SK-N-SH treated with all-trans-retinoic acid at 6 μM for 48 hours (cell line): ENCODE measurements around the gene NTN3.

Experiments used
- ATAC-seq: fragments of 200-7000 bp; cut with Tn5 transposase; 3 replicates; pipeline ENCODE4 v1.9.1; 2020; ENCODE audit warnings: mild to moderate bottlenecking, moderate library complexity
- ARNTL ChIP-seq: fragments of 450-650 bp; formaldehyde crosslinking; IDR thresholded peaks from 2 replicates; pipeline ENCODE4 v1.5.0; 2020; ENCODE audit warnings: low read depth, mild to moderate bottlenecking, moderate library complexity, borderline replicate concordance
- BACH2 ChIP-seq: fragments of 250-450 bp; sonication (Bioruptor Pico); IDR thresholded peaks from 2 replicates; pipeline ENCODE4 v1.9.0; 2021; ENCODE audit warnings: mild to moderate bottlenecking, borderline replicate concordance
- CREB5 ChIP-seq: fragments of 250-450 bp; sonication (Bioruptor Pico); IDR thresholded peaks from 2 replicates; pipeline ENCODE4 v1.5.1; 2020; ENCODE audit warnings: low read depth, mild to moderate bottlenecking, moderate library complexity
- CSDC2 ChIP-seq: fragments of 250-450 bp; sonication (Bioruptor Pico); IDR thresholded peaks from 2 replicates; pipeline ENCODE4 v1.5.0; 2020; ENCODE audit warnings: mild to moderate bottlenecking, moderate library complexity
- CSRNP3 ChIP-seq: fragments of 250-450 bp; sonication (Bioruptor Pico); IDR thresholded peaks from 2 replicates; pipeline ENCODE4 v1.5.1; 2021; ENCODE audit warnings: mild to moderate bottlenecking, moderate library complexity
- ESRRG ChIP-seq: fragments of 250-450 bp; sonication (Bioruptor Pico); IDR thresholded peaks from 2 replicates; pipeline ENCODE4 v1.6.1; 2021; ENCODE audit warnings: mild to moderate bottlenecking
- GLIS3 ChIP-seq: fragments of 250-450 bp; sonication (Bioruptor Pico); IDR thresholded peaks from 2 replicates; pipeline ENCODE4 v1.5.0; 2020; ENCODE audit warnings: mild to moderate bottlenecking, moderate library complexity
- ISL1 ChIP-seq: fragments of 250-450 bp; sonication (Bioruptor Pico); IDR thresholded peaks from 2 replicates; pipeline ENCODE4 v2.1.2; 2022; ENCODE audit warnings: mild to moderate bottlenecking, moderate library complexity
- OSR1 ChIP-seq: fragments of 250-450 bp; sonication (Bioruptor Pico); IDR thresholded peaks from 2 replicates; pipeline ENCODE4 v1.8.0; 2022; ENCODE audit warnings: moderate library complexity, mild to moderate bottlenecking, inconsistent platforms
- PATZ1 ChIP-seq: fragments of 250-450 bp; sonication (Bioruptor Pico); IDR thresholded peaks from 2 replicates; pipeline ENCODE4 v1.8.0; 2020; ENCODE audit warnings: mild to moderate bottlenecking, moderate library complexity, borderline replicate concordance
- POU6F1 ChIP-seq: fragments of 250-450 bp; sonication (Bioruptor Pico); IDR thresholded peaks from 2 replicates; pipeline ENCODE4 v1.8.0; 2021; ENCODE audit warnings: low read depth, mild to moderate bottlenecking, moderate library complexity, borderline replicate concordance
- PPARA ChIP-seq: fragments of 250-450 bp; sonication (Bioruptor Pico); IDR thresholded peaks from 2 replicates; pipeline ENCODE4 v1.5.0; 2020; ENCODE audit warnings: mild to moderate bottlenecking, borderline replicate concordance
- SNAI2 ChIP-seq: fragments of 250-450 bp; sonication (Bioruptor Pico); IDR thresholded peaks from 2 replicates; pipeline ENCODE4 v1.5.0; 2020; ENCODE audit warnings: mild to moderate bottlenecking, moderate library complexity
- TCF4 ChIP-seq: fragments of 250-450 bp; sonication (Bioruptor Pico); IDR thresholded peaks from 2 replicates; pipeline ENCODE4 v1.8.0; 2021; ENCODE audit warnings: mild to moderate bottlenecking, moderate library complexity, borderline replicate concordance
- TSHZ2 ChIP-seq: fragments of 250-450 bp; sonication (Bioruptor Pico); IDR thresholded peaks from 2 replicates; pipeline ENCODE4 v1.5.0; 2020; ENCODE audit warnings: mild to moderate bottlenecking, moderate library complexity
- ZC3H10 ChIP-seq: fragments of 250-450 bp; sonication (Bioruptor Pico); IDR thresholded peaks from 2 replicates; pipeline ENCODE4 v1.5.1; 2021; ENCODE audit warnings: mild to moderate bottlenecking, moderate library complexity
- ZFP3 ChIP-seq: fragments of 250-450 bp; sonication (Bioruptor Pico); IDR thresholded peaks from 2 replicates; pipeline ENCODE4 v1.5.0; 2020; ENCODE audit warnings: mild to moderate bottlenecking, moderate library complexity
- ZFP30 ChIP-seq: fragments of 450-650 bp; formaldehyde crosslinking; IDR thresholded peaks from 2 replicates; pipeline ENCODE4 v1.5.0; 2022; ENCODE audit warnings: mild to moderate bottlenecking, moderate library complexity
- ZNF70 ChIP-seq: fragments of 450-650 bp; formaldehyde crosslinking; IDR thresholded peaks from 2 replicates; pipeline ENCODE4 v1.5.0; 2020; ENCODE audit warnings: mild to moderate bottlenecking, moderate library complexity
- ZNF8 ChIP-seq: fragments of 450-650 bp; formaldehyde crosslinking; IDR thresholded peaks from 2 replicates; pipeline ENCODE4 v1.5.0; 2020; ENCODE audit warnings: mild to moderate bottlenecking, moderate library complexity

NTN3 gene

GRCh38 chr16:2443555-2443954 is 27.5 kb upstream of the NTN3 start (continued):
- TF ChIP-seq CSRNP3 (CRISPR knock-in tag) (no peak), ZC3H10 (CRISPR knock-in tag) (no peak), PPARA (CRISPR knock-in tag) (no peak)

GRCh38 chr16:2447920-2448583 is 23.0 kb upstream of the NTN3 start:
- TF ChIP-seq CREB5 (CRISPR knock-in tag) (no peak), CSRNP3 (CRISPR knock-in tag) (no peak), CSDC2 (CRISPR knock-in tag) (no peak), BACH2 (CRISPR knock-in tag) (no peak), ZFP3 (CRISPR knock-in tag) (no peak), PATZ1 (no peak), ISL1 (CRISPR knock-in tag) (no peak), ZC3H10 (CRISPR knock-in tag) (no peak), ARNTL (CRISPR knock-in tag) (no peak), POU6F1 (CRISPR knock-in tag) (no peak), ZNF70 (CRISPR knock-in tag) (no peak), ESRRG (CRISPR knock-in tag) (no peak), ZNF8 (CRISPR knock-in tag) (no peak), PPARA (CRISPR knock-in tag) (no peak), ZFP30 (CRISPR knock-in tag) (no peak), GLIS3 (CRISPR knock-in tag) (no peak), TCF4 (CRISPR knock-in tag) (no peak)
- no peak for ATAC-seq

GRCh38 chr16:2449118-2449517 is 22.0 kb upstream of the NTN3 start:
- no peak for ATAC-seq
- TF ChIP-seq TSHZ2: no peak
- no peak for TF ChIP-seq CSDC2 (CRISPR knock-in tag)
- no peak for TF ChIP-seq ZNF8 (CRISPR knock-in tag)
- TF ChIP-seq ZFP3 (CRISPR knock-in tag): no peak
- no peak for TF ChIP-seq ZC3H10 (CRISPR knock-in tag)
- TF ChIP-seq GLIS3 (CRISPR knock-in tag): no peak
- TF ChIP-seq ZNF70 (CRISPR knock-in tag): no peak
- no peak for TF ChIP-seq TCF4 (CRISPR knock-in tag)
- no peak for TF ChIP-seq OSR1 (CRISPR knock-in tag)
- TF ChIP-seq POU6F1 (CRISPR knock-in tag): no peak
- TF ChIP-seq ZFP30 (CRISPR knock-in tag): no peak
- TF ChIP-seq SNAI2: no peak
